ENCODE results near the gene PRKAR2A. TPM values are rescaled to one million over a fixed set of nuclear protein-coding genes. Genes with fewer than 3 reads are reported as not detected.

The PRKAR2A gene
- polyA plus RNA-seq, 1 of the 3 experiments (the other 2 are of a cell fraction), result 5.2 TPM

DNA sequence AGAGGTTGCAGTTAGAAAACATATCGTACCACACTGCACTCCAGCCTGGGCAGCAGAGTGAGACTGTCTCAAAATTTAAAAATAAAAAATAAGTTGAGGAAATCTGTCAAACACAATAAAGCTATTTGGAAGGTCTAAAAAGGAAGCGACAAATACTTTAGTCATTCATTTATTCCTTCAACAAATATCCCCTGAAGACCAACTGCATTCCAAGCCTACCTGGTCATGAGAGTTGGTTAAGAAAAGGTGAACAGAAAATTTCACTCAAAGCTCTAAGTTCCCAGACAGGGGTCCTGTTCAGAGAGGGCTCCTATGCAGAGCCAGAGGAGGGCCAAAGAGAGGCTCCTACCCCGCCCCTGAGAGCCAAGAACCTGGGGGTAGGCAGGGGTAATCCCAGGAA is 15.4 kb upstream of the PRKAR2A start:
- Histone ChIP-seq H3K4me3 (ENCODE audit: low read depth in 2 of 2, low read length in 1 of 2) (no peak overlapping the region), H3K4me1 (ENCODE audit: control insufficient read depth in 1 of 2, insufficient read depth in 2 of 2, low read depth in 1 of 2, low read length in 1 of 2) (peaks cover 0 to 7% of the 10 kb centered on the region in 2 experiments; a peak in 1 of 4 replicates), H3K9me2 (no peaks in the 10 kb centered on the region), H4K20me1 (ENCODE audit: insufficient read depth) (no peaks in the 10 kb centered on the region), H3F3A (replicated peaks; ENCODE audit: insufficient read depth) (no peaks in the 10 kb centered on the region), H3K79me2 (ENCODE audit: insufficient read depth) (no peaks in the 10 kb centered on the region), H3K4me2 (peak overlapping the region; percentile 29; the same call in 1 of the 2 replicates), H3K27ac (ENCODE audit: low read depth in 2 of 2, low read length in 1 of 2) (no peak overlapping the region; a peak in 1 of 4 replicates), H3K9me3 (no peaks in the 10 kb centered on the region), H2AFZ (ENCODE audit: low read depth) (no peak overlapping the region), H3K36me3 (replicated peaks in 1 of 2; ENCODE audit: control insufficient read depth in 1 of 2, insufficient read depth in 2 of 2, low read length in 1 of 2) (peaks cover 0 to 5% of the 10 kb centered on the region in 2 experiments), H3K27me3 (ENCODE audit: insufficient read depth) (no peaks in the 10 kb centered on the region), H3K9ac (no peak overlapping the region)
- TF ChIP-seq USF1 (IDR thresholded peaks at IDR 0.05; ENCODE audit: borderline replicate concordance, low read depth) (no peak), JUND (IDR thresholded peaks at IDR 0.05) (no peak), GABPA (IDR thresholded peaks at IDR 0.05; ENCODE audit: low read depth) (no peak), RAD21 (IDR thresholded peaks at IDR 0.05; ENCODE audit: low read length) (no peak), YY1 (IDR thresholded peaks at IDR 0.05; ENCODE audit: low read depth) (no peak), ZBTB33 (IDR thresholded peaks at IDR 0.05; ENCODE audit: borderline replicate concordance, low read depth) (no peak), TAF1 (IDR thresholded peaks at IDR 0.05; ENCODE audit: borderline replicate concordance, low read depth, low read length) (no peak), SIN3A (IDR thresholded peaks at IDR 0.05; ENCODE audit: borderline replicate concordance, low read depth, low read length) (no peak), GATA2 (CRISPR knock-in tag; IDR thresholded peaks at IDR 0.05) (no peak), MEF2A (IDR thresholded peaks at IDR 0.05; ENCODE audit: borderline replicate concordance, low read depth) (no peak), FOXJ3 (CRISPR knock-in tag; IDR thresholded peaks at IDR 0.05) (no peak), USF2 (IDR thresholded peaks at IDR 0.05; ENCODE audit: borderline replicate concordance, low read depth, low read length) (no peak)
- TF ChIP-seq, protein P1, sequence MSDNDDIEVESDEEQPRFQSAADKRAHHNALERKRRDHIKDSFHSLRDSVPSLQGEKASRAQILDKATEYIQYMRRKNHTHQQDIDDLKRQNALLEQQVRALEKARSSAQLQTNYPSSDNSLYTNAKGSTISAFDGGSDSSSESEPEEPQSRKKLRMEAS (IDR thresholded peaks at IDR 0.05; ENCODE audit: low read depth), result no peak
- TF ChIP-seq, protein P2, sequence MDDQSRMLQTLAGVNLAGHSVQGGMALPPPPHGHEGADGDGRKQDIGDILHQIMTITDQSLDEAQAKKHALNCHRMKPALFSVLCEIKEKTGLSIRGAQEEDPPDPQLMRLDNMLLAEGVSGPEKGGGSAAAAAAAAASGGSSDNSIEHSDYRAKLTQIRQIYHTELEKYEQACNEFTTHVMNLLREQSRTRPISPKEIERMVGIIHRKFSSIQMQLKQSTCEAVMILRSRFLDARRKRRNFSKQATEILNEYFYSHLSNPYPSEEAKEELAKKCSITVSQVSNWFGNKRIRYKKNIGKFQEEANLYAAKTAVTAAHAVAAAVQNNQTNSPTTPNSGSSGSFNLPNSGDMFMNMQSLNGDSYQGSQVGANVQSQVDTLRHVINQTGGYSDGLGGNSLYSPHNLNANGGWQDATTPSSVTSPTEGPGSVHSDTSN (IDR thresholded peaks at IDR 0.05), result no peak
- TF ChIP-seq, protein P3, sequence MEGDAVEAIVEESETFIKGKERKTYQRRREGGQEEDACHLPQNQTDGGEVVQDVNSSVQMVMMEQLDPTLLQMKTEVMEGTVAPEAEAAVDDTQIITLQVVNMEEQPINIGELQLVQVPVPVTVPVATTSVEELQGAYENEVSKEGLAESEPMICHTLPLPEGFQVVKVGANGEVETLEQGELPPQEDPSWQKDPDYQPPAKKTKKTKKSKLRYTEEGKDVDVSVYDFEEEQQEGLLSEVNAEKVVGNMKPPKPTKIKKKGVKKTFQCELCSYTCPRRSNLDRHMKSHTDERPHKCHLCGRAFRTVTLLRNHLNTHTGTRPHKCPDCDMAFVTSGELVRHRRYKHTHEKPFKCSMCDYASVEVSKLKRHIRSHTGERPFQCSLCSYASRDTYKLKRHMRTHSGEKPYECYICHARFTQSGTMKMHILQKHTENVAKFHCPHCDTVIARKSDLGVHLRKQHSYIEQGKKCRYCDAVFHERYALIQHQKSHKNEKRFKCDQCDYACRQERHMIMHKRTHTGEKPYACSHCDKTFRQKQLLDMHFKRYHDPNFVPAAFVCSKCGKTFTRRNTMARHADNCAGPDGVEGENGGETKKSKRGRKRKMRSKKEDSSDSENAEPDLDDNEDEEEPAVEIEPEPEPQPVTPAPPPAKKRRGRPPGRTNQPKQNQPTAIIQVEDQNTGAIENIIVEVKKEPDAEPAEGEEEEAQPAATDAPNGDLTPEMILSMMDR (IDR thresholded peaks at IDR 0.05), result no peak
- CTCF ChIA-PET, result no interaction called here
- WGBS (ENCODE audit: low lambda C conversion rate), result 97% methylated on average over 3 of the region's 3 CpGs
- no peak for DNase-seq
- POLR2A ChIA-PET, result no interaction called here
